Measurements from ENCODE around the gene HS1BP3. TPM values are rescaled to one million over a fixed set of nuclear protein-coding genes. Genes with fewer than 3 reads are reported as not detected.

The HS1BP3 gene
- total RNA-seq, 1 experiment from 2014 or later = 17.1 TPM

GRCh38 chr2:20677301-20678085, 26.6 kb upstream of the HS1BP3 start:
- no peaks in the 10 kb centered on the region for H3K79me2 ChIP-seq (ENCODE audit: insufficient read depth, low read length)
- no peak overlapping the region for H2AFZ ChIP-seq (ENCODE audit: low read depth, low read length, poor library complexity, severe bottlenecking)
- no peaks in the 10 kb centered on the region for H3K27me3 ChIP-seq (ENCODE audit: insufficient read depth, low read length)
- no peak overlapping the region for H3K9ac ChIP-seq (ENCODE audit: low read length)
- no peaks in the 10 kb centered on the region for H3K9me3 ChIP-seq (ENCODE audit: control insufficient read depth in 1 of 2, insufficient read depth in 1 of 2, low read depth in 1 of 2, low read length in 2 of 2)
- no peaks in the 10 kb centered on the region for H3K9me2 ChIP-seq (ENCODE audit: insufficient read depth)
- no peak overlapping the region for H3K27ac ChIP-seq (ENCODE audit: low read depth, low read length)
- ChIA-PET POLR2A (no interaction called here), RAD21 (ENCODE audit: low non-redundant PET in 1 of 2, low total read pairs in 2 of 2, uncharacterized antibody in 2 of 2, unreplicated experiment in 2 of 2) (no interaction called here), CTCF (interaction anchor here (1.0 to 2.1 kb wide), 4 partner anchors 16 to 351 kb away, joined by 3 to 12 read pairs (median 4); partner anchors contain the start of gene HS1BP3)
- H4K20me1 ChIP-seq (ENCODE audit: insufficient read depth) = no peaks in the 10 kb centered on the region
- DNase-seq (ENCODE audit: low read depth, low spot score) (no peak), ATAC-seq (peak; percentile 51; the same call in 1 of the 2 replicates)
- H3K4me1 ChIP-seq (ENCODE audit: control insufficient read depth in 1 of 2, insufficient read depth in 2 of 2, low read length in 2 of 2) = peaks cover 0 to 11% of the 10 kb centered on the region in 2 experiments; a peak in 2 of 4 replicates
- H3K4me2 ChIP-seq (ENCODE audit: low read length) = no peak overlapping the region
- no peaks in the 10 kb centered on the region; a peak in 1 of 4 replicates for H3K36me3 ChIP-seq (ENCODE audit: control insufficient read depth in 1 of 2, insufficient read depth in 2 of 2, low read length in 2 of 2)
- no TSS peak for BruUV-seq (replicated peaks)
- intact Hi-C loops (cut with micrococcal nuclease) = no loop called here
- no peak overlapping the region for H3K4me3 ChIP-seq (replicated peaks in 1 of 2; ENCODE audit: low read depth in 1 of 2, low read length in 2 of 2)
- TF ChIP-seq ZNF274 (IDR thresholded peaks at IDR 0.05; ENCODE audit: low read depth, low read length) (no peak), CTCF (IDR thresholded peaks at IDR 0.05 in 2 of 3, conservative IDR thresholded peaks at IDR 0.05 in 1 of 3; ENCODE audit: borderline replicate concordance in 1 of 3, insufficient read depth in 1 of 3, low read depth in 2 of 3, low read length in 2 of 3) (peak; percentile 15 to 60 (median 39); a peak in 4 of 6 replicates)

Measured in HCT116 (cell line).